ENCODE data around the gene MIDN.

MIDN gene

GRCh38 chr19:1251330-1252220 is 3.2 kb downstream of the MIDN start:
- peak overlapping the region; percentile 87 for H3K4me3 ChIP-seq (ENCODE audit: low read length)
- no peak for TF ChIP-seq ZNF274 (IDR thresholded peaks at IDR 0.05; ENCODE audit: low read depth, low read length)

DNA sequence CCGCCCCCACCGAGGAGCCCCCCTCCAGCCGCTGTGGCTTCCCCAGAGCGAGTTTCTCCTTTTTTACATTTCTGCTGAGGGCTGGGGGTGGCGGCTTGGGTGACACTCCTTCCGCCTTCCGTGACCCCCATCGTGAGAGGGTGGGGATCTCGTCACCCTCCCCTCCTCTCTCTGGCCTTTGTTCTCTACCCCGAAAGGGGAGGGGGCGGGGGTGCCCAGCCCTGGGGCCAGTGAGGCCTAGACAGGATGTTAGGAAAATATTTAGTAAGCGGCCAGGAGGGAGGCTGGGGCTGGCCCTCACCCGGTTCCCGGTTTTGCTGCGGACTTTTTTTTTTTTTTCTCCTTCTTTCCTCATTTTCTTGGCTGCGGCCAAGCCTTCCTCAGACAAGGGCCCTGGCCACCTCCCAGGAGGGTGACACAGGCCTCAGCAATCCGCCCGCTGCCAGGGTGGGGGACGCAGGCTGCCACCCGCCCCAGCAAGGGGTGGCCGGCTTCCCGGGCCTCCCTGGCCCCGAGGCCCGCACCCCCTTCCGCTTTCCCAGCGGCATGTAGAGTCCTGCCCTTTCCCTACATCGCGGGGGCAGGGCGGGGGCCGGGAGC is 3.9 kb downstream of the MIDN start:
- no peak for TF ChIP-seq ZNF274 (IDR thresholded peaks at IDR 0.05; ENCODE audit: low read depth, low read length)
- peak overlapping the region; percentile 87 for H3K4me3 ChIP-seq (ENCODE audit: low read length)

GRCh38 chr19:1252821-1253513 is 4.6 kb downstream of the MIDN start:
- TF ChIP-seq ZNF274 (IDR thresholded peaks at IDR 0.05; ENCODE audit: low read depth, low read length) = no peak
- H3K4me3 ChIP-seq (ENCODE audit: low read length) = peak overlapping the region; percentile 87

- H3K4me3 ChIP-seq (ENCODE audit: low read length) = peak overlapping the region; percentile 87; the same call in 1 of the 2 replicates
- no peak for TF ChIP-seq ZNF274 (IDR thresholded peaks at IDR 0.05; ENCODE audit: low read depth, low read length)
Measured at GRCh38 chr19:1253514-1254080, 5.2 kb downstream of the MIDN start.

DNA sequence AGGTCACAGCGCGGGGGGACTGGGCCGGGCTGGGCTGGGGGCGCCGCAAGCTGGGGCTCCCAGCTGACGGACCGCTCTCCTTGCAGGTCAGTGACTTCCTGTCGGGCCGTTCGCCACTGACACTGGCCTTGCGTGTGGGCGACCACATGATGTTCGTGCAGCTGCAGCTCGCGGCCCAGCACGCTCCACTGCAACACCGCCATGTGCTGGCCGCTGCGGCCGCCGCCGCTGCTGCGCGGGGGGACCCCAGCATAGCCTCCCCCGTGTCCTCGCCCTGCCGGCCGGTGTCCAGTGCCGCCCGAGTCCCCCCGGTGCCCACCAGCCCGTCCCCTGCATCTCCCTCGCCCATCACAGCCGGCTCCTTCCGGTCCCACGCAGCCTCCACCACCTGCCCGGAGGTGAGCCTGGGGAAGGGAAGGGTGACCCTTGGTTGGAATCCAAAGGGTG is 5.7 kb downstream of the MIDN start:
- no peak for TF ChIP-seq ZNF274 (IDR thresholded peaks at IDR 0.05; ENCODE audit: low read depth, low read length)
- H3K4me3 ChIP-seq (ENCODE audit: low read length) = no peak overlapping the region

DNA sequence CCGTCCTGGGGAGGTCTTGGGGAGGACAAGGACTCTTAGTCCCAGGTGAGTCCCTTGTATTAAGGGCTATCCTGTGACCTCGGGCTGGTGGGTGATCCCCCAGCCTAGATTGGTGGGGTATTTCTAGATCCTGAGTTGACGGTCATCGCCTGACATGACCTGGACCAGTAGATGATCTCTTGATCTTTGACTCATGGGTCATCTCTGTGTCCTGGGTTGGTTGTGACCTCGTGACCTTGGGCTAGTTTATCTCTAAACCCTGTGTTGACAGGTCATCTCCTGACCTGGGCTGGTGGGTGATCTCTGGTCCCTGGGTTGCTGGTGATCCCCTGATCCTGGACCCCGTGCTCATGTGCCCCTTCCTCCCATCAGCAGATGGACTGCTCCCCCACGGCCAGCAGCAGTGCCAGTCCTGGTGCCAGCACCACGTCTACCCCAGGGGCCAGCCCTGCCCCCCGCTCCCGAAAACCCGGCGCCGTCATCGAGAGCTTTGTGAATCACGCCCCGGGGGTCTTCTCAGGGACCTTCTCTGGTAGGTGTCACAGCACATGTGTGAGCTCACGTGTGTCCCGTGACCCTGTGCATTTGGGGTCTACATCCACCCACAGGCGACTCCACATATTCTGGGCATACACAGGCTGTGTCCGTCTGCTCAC is 6.3 kb downstream of the MIDN start:
- no peak overlapping the region for H3K4me3 ChIP-seq (ENCODE audit: low read length)
- no peak for TF ChIP-seq ZNF274 (IDR thresholded peaks at IDR 0.05; ENCODE audit: low read depth, low read length)

DNA sequence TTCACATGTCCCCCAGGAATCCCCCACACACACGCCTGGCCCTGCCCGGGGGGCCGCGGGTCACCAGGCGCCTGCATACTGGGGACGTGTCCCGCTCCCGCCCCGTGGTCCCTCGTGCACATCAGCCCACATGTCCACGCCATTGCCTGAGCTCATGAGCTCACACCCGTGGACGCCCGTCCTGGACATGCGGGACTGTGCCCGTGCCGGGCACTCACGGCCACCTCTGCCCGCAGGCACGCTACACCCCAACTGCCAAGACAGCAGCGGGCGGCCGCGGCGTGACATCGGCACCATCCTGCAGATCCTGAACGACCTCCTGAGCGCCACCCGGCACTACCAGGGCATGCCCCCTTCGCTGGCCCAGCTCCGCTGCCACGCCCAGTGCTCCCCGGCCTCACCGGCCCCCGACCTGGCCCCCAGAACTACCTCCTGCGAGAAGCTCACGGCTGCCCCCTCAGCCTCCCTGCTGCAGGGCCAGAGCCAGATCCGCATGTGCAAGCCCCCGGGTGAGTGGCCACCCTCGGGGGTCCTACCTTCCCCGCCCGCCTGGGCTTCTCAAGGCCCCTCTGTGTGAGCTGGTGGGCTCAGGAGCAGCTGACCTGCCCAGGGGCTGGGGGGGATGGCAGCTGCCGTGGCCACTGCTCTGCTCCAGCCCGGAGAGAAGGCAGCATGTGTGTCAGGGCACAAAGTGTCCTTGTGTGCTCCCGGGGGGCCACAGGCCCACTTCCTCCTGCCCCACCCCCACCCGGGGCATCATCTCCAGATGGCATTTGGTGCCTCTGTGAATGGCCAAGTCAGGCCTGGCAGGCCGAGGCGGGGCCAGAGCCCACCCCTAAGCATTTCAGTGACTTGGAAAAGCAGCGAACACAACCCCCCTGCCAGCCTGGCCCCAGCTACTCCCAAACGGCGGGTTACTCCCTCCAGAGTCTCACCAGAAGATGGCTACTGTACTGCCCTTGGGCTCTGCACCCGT is 7.1 kb downstream of the MIDN start:
- no peak overlapping the region for H3K4me3 ChIP-seq (ENCODE audit: low read length)
- no peak for TF ChIP-seq ZNF274 (IDR thresholded peaks at IDR 0.05; ENCODE audit: low read depth, low read length)

DNA sequence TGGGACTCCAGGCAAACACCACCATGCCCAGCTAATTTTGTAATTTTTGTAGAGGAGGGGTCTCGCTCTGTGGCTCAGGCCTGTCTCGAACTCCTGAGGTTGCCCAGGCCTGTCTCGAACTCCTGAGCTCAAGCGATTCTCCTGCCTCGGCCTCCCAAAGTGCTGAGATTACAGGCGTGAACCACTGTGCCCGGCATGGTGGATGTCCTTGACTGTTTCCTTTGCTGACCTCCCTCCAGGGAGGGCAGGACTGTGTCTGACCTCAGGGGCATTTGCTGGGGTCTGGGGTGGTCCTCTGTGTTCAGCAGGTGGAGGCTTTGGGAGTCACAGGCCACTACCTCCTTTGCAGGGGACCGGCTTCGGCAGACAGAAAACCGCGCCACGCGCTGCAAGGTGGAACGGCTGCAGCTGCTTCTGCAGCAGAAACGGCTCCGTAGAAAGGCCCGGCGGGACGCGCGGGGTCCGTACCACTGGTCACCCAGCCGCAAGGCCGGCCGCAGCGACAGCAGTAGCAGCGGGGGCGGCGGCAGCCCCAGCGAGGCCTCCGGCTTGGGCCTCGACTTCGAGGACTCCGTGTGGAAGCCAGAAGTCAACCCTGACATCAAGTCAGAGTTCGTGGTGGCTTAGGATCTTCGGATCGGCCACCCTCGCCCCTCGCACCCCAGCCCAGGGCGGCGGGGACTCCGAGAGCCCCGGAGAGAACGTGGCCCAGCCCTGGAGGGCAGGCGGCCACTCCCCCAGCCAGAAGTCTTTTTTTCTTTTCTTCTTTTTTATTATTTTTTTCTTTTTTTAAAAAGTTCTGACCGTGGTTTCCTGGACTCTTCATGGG is 8.5 kb downstream of the MIDN start:
- no peak for TF ChIP-seq ZNF274 (IDR thresholded peaks at IDR 0.05; ENCODE audit: low read depth, low read length)
- H3K4me3 ChIP-seq (ENCODE audit: low read length) = no peak overlapping the region

- no peak for TF ChIP-seq ZNF274 (IDR thresholded peaks at IDR 0.05; ENCODE audit: low read depth, low read length)
- no peak overlapping the region; the same call in 1 of the 2 replicates for H3K4me3 ChIP-seq (ENCODE audit: low read length)
Measured at GRCh38 chr19:1257475-1258162, 9.2 kb downstream of the MIDN start.

GRCh38 chr19:1258163-1258492 is 9.7 kb downstream of the MIDN start:
- peak overlapping the region; percentile 15; the same call in 1 of the 2 replicates for H3K4me3 ChIP-seq (ENCODE audit: low read length)
- no peak for TF ChIP-seq ZNF274 (IDR thresholded peaks at IDR 0.05; ENCODE audit: low read depth, low read length)

GRCh38 chr19:1258707-1259205 is 10.4 kb downstream of the MIDN start:
- peak overlapping the region; percentile 59; the same call in 1 of the 2 replicates for H3K4me3 ChIP-seq (ENCODE audit: low read length)
- TF ChIP-seq ZNF274 (IDR thresholded peaks at IDR 0.05; ENCODE audit: low read depth, low read length) = no peak
